ENCODE measurements around the gene CAMK2D. TPM values are rescaled to one million over a fixed set of nuclear protein-coding genes. Genes with fewer than 3 reads are reported as not detected.
"Not testable (repeated sequence)": the region's sequence is repeated elsewhere in the genome, so short reads cannot be mapped to it uniquely, and the experiment has no call there.

CAMK2D gene
- total RNA-seq, 1 donor: 378 TPM

DNA sequence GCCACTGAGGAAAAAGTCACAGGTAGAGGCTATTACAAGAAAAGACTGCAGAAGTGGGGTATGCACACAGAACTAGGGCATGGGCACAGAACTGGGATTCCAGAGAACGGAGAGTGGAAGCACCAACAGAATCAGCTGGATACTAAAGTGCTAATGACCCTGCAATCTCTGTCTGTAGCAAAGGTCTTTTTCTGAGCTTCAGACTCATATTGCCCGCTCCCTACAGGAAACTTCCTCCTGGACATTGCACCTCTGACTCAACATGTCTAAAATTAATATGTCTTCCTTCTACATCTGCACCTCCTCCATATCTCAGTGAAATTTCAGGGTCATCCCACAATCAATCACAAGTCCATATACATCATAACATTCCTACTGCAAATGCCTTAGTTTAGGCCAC is 5.3 kb upstream of the CAMK2D start:
- no peak overlapping the region for H3K4me3 ChIP-seq (ENCODE audit: low read depth, low read length)
- DNase-seq (ENCODE audit: low read depth): no peak
- TF ChIP-seq, protein P1, sequence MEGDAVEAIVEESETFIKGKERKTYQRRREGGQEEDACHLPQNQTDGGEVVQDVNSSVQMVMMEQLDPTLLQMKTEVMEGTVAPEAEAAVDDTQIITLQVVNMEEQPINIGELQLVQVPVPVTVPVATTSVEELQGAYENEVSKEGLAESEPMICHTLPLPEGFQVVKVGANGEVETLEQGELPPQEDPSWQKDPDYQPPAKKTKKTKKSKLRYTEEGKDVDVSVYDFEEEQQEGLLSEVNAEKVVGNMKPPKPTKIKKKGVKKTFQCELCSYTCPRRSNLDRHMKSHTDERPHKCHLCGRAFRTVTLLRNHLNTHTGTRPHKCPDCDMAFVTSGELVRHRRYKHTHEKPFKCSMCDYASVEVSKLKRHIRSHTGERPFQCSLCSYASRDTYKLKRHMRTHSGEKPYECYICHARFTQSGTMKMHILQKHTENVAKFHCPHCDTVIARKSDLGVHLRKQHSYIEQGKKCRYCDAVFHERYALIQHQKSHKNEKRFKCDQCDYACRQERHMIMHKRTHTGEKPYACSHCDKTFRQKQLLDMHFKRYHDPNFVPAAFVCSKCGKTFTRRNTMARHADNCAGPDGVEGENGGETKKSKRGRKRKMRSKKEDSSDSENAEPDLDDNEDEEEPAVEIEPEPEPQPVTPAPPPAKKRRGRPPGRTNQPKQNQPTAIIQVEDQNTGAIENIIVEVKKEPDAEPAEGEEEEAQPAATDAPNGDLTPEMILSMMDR (IDR thresholded peaks at IDR 0.05; ENCODE audit: insufficient read depth, low read length): no peak

DNA sequence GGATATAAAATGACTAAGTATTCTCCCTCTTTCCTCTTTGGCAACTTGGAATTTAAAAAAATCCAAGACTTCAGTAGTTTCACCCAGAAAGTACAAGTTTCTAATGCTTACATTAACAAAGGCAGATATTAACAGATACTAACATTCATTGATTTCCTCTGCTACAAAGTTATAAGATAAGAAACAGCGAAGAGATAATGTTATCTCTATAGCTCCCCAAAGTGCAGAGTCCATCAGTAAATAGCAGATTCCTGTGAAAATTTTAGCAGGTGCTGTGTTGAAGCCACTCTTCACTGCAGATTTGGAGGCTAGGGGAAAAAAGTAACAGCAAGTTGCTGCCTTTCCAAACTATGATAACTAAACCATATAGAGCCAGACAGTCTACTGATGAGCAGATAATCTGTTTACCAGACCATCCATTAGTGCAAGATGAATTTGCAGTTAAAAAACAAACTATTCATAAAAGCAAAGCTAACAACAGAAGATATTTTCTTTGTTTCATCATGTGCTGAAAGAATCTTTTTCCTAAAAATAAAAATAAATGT is 3.3 kb upstream of the CAMK2D start:
- H3K4me3 ChIP-seq (ENCODE audit: low read depth, low read length): no peak overlapping the region
- TF ChIP-seq, protein P1 (IDR thresholded peaks at IDR 0.05; ENCODE audit: insufficient read depth, low read length): no peak
- no peak for DNase-seq (ENCODE audit: low read depth)

DNA sequence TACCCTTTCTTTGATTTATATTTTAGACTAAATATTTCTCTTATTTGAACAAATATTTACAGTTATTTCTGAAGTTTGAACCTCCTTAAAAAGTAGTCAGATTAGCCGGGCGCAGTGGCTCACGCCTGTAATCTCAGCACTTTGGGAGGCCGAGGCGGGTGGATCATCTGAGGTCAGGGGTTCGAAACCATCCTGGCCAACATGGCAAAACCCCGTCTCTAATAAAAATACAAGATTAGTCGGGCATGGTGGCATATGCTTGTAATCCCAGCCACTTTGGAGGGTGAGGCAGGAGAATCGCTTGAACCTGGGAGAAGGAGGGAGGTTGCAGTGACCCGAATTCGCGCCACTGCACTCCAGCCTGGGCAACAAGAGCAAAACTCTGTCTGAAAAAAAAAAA is 2.4 kb upstream of the CAMK2D start:
- not testable (repeated sequence) for DNase-seq (ENCODE audit: low read depth); H3K4me3 ChIP-seq (ENCODE audit: low read depth, low read length)

DNA sequence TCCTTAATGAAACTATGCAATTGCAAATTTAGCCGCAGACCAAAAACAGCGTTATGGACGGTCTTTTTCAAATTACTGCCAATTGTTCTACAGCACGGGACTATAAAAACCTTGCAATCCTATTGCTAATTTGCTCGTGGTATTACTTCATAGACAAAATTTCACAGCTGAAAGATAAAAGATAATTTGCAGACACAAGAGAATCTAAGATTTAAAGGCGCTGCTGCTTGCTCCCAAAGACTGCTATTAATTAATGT is 1.4 kb upstream of the CAMK2D start:
- TF ChIP-seq, protein P1 (IDR thresholded peaks at IDR 0.05; ENCODE audit: insufficient read depth, low read length): no peak
- DNase-seq (ENCODE audit: low read depth): no peak
- peak overlapping the region; percentile 67 for H3K4me3 ChIP-seq (ENCODE audit: low read depth, low read length)

DNA sequence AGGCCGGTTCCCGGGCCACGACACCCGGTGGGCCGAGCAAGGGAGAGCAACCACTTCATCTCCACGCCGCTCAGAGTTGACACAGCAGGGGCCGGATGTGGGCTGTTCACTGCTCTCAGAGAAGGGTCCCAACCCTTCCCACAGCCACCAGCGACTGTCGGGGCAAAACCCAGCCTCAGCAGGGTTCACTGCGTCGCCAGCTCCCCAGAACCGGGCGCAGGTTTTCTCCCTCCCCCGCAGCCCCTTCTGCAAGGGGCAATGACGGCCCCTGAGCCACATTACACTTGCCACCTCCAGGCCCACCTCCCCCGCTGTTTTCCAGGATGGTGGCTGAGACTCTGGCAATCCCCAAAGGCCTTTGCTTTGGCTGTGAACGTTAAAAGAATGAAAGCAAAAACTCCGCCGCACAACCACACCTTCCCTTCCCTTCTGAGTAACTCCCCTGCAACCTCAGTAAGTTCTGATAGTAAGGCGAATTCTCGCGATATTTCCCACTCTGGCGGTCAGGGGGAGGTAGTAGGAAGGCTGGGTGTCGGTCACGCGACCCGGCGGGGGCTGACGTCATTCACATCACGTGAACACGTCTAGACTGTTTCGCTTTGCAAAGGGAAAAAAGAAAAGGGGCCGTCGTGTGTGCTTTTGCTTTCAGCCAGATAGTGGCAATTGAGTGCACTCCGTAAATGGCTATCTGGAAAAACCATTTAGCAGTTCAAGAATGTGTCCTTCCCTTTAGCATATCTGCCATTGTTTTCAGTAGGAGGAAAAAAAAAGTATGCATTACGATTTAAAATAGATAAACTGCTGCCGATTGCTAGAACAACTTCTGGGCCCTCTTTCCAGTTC is 869 bp upstream of the CAMK2D start:
- DNase-seq (ENCODE audit: low read depth): peak; percentile 100
- peak overlapping the region; percentile 97 for H3K4me3 ChIP-seq (ENCODE audit: low read depth, low read length)
- TF ChIP-seq, protein P1 (IDR thresholded peaks at IDR 0.05; ENCODE audit: insufficient read depth, low read length): peak; percentile 9

DNA sequence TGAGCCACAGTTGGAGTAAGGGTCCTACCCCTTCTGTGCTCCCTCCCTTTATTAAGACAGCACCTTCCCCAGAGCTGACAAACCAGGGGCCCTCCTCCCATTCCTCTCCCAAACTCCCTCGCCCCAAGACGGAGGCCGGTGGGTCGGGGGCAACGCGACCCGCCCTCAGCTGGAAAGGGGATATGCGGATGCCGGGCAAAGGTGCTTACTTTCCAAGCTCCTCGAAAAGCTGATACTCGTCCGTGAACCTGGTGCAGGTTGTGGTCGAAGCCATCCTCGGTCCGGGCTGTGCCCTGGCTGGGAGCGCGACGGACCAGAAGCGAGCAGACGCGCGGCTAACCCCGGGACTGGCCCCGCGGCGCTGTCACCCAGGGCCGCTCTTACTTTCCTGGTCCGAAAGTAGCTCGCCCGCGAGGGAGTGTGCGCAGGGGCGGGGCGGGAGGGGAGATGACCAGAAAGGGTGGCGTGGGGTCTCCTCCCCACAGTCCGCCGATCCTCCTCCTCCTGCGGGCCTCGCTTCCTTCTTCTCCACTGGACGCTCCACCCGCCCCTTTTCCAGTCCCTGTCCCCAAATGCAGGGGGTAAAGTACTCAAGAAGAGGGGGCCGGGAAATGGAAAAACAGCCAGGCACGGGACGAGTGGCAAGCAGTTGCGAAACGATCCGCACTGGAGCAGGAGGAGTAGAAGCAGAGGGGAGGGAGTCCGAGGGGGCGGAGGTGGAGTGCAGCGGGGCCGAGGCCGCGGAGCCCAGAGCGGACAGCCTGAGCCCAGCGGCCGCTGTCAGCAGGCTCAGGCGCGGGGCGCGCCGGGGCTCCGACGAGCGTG is 531 bp downstream of the CAMK2D start:
- TF ChIP-seq, protein P1 (IDR thresholded peaks at IDR 0.05; ENCODE audit: insufficient read depth, low read length): no peak
- peak overlapping the region; percentile 97 for H3K4me3 ChIP-seq (ENCODE audit: low read depth, low read length)
- DNase-seq (ENCODE audit: low read depth): peak; percentile 82

Measured in fibroblast of the aortic adventitia (primary cell).